Osteocyte (in vitro differentiated cells): Measurements from ENCODE around the gene PGAM5. TPM values are rescaled to one million over a fixed set of nuclear protein-coding genes. Genes with fewer than 3 reads are reported as not detected.

ENCODE experiments used
- DNase-seq: peaks from one replicate; pipeline ENCODE4 v3.0.0; 2021; ENCODE audit warnings: mixed read lengths; ENCODE audit not compliant: unreplicated experiment; ENCODE audit errors: extremely low spot score
- H3K27ac Mint-ChIP-seq: one replicate; pipeline ENCODE4 v1.8.0; 2021; ENCODE audit warnings: mild to moderate bottlenecking, mixed read lengths; ENCODE audit not compliant: unreplicated experiment
- H3K27me3 Mint-ChIP-seq: one replicate; pipeline ENCODE4 v1.8.0; 2021; ENCODE audit warnings: mixed read lengths; ENCODE audit not compliant: unreplicated experiment
- H3K36me3 Mint-ChIP-seq: one replicate; pipeline ENCODE4 v1.8.0; 2021; ENCODE audit warnings: mixed read lengths; ENCODE audit not compliant: unreplicated experiment
- H3K4me1 Mint-ChIP-seq: one replicate; pipeline ENCODE4 v1.8.0; 2021; ENCODE audit warnings: mixed read lengths; ENCODE audit not compliant: unreplicated experiment
- H3K4me3 Mint-ChIP-seq: one replicate; pipeline ENCODE4 v1.8.0; 2021; ENCODE audit warnings: mild to moderate bottlenecking, moderate library complexity, mixed read lengths; ENCODE audit not compliant: unreplicated experiment
- H3K9me3 Mint-ChIP-seq: one replicate; pipeline ENCODE4 v1.8.0; 2021; ENCODE audit warnings: mixed read lengths; ENCODE audit not compliant: unreplicated experiment
- CTCF ChIP-seq: fragments of 200-600 bp; sonication (generic); IDR thresholded peaks from 2 replicates; pipeline ENCODE4 v1.5.0; 2021; ENCODE audit warnings: antibody characterized with exemption, mild to moderate bottlenecking, moderate library complexity
- total RNA-seq: library from RNA; stranded (reverse); gene quantifications from 2 replicates; pipeline ENCODE4 v1.2.1, GENCODE V29; 2021

Gene PGAM5
- total RNA-seq, 1 donor from 2014 or later = 24.5 TPM

DNA sequence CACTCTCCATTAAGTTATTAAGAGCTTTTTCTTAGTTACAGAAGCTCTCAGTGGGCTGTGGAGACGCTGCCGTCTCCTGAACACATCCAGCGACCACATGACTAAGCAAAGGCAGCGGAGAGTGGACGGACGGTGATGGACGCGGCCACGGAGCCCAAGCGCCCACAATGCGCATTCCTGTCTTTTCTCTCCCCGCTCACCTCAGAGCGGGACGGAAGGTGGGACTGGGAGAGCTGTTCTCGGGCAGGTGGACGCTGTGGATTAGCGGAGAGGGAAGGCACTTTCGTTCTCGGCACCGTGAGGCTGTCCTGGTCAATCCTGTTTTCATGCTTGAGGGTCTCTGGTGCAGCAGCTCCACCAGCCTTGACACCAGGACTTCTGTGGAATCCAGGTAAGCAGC, 53.6 kb downstream of the PGAM5 start:
- Mint-ChIP-seq H3K9me3 (no peaks in the 10 kb centered on the region), H3K4me3 (no peak overlapping the region), H3K27me3 (no peaks in the 10 kb centered on the region), H3K36me3 (peaks cover 12% of the 10 kb centered on the region), H3K27ac (no peak overlapping the region), H3K4me1 (peaks cover 28% of the 10 kb centered on the region)
- no peak for DNase-seq
- TF ChIP-seq CTCF = no peak

DNA sequence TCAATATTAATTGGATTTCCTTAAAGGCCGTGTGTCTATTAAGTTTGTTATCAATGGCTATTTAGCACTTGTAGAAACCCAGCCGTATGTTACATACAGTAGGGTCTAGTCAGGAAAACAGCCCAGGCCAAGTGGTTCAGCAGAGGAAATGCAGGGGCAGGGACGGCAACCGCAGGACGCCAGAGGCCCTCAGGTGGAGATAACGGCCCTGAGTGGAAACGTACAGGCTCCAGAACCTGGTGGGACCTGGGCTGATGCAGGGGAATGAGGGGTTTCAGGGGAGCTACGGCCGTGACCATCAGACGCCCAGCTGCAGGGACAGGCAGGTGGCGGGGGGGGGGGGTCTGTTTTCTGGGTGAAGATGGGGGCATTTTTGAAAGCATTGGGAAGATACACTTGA, 54.7 kb downstream of the PGAM5 start:
- Mint-ChIP-seq H3K36me3 (peaks cover 20% of the 10 kb centered on the region), H3K9me3 (no peaks in the 10 kb centered on the region), H3K4me1 (peaks cover 22% of the 10 kb centered on the region), H3K4me3 (no peak overlapping the region), H3K27ac (no peak overlapping the region), H3K27me3 (no peaks in the 10 kb centered on the region)
- no peak for DNase-seq
- no peak for TF ChIP-seq CTCF

DNA sequence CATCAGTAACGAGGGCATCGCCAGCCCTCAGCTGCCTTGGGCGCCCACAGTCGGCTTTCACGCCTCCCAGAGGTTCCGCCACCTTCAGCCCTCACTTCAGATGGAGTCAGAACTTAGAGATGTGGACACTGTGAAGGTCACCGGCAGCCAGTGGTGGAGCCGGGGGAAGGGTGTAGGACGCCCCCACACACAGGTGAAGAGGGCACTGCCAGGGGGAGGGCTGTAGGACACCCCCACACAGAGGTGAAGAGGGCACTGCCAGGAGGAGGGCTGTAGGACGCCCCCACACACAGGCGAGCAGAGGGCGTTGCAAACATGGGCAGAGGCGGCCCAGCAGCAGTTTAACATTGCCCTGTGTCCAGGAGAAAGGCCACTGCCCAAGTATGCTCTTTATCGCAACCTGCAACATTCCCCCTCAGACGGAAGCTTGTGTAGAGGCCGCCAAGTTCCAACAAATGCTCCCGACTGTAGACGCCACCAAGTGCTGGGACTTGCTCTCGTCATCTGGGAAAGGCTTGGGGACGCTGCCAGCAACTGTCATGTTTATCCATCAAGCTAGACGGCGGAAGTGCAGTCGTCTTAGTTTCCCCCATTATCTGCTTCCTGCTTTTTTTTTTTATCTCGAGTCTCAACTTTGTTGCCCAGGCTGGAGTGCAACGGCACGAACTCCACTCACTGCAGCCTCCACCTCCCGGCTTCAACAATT, 55.9 kb downstream of the PGAM5 start:
- DNase-seq = no peak
- H3K36me3 Mint-ChIP-seq = peaks cover 25% of the 10 kb centered on the region
- H3K4me3 Mint-ChIP-seq = no peak overlapping the region
- peaks cover 15% of the 10 kb centered on the region for H3K4me1 Mint-ChIP-seq
- no peak for TF ChIP-seq CTCF
- no peaks in the 10 kb centered on the region for H3K27me3 Mint-ChIP-seq
- H3K27ac Mint-ChIP-seq = peak overlapping the region; percentile 80
- no peaks in the 10 kb centered on the region for H3K9me3 Mint-ChIP-seq

DNA sequence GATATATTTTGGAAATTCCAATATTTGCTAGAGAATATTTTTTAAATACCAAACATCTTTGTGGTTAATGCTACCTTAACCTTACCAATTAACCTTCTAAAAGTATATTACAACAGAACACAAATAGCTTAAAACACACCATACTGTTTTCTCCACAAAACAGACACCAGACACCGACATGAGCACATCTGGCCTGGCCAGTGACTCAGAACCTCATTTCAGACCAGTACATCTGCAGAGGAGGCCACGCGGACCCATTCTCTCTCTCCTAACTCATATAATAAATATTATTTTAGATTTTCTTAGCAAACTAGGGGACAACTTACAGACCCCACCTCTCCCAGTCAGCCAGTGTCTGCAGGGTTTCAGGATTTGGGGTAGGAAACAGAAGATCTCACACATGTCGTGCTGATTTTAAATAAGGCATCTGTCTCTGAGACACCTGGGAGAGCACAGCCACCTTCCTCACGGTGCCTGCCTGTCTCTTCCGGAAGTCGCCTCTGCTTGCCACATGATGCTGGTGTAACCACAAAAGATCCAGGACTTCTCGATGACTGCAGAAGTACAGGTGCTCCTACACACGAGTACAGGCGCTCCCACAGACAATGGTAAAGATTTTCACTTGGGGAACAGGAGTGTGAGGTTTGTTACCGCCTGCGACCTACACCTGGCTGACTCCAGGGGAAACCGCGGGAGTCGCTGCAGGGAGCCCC, 60.6 kb downstream of the PGAM5 start:
- no peak overlapping the region for H3K27ac Mint-ChIP-seq
- H3K4me1 Mint-ChIP-seq = peaks cover 8% of the 10 kb centered on the region
- no peak overlapping the region for H3K4me3 Mint-ChIP-seq
- no peak for TF ChIP-seq CTCF
- no peaks in the 10 kb centered on the region for H3K27me3 Mint-ChIP-seq
- no peak for DNase-seq
- H3K9me3 Mint-ChIP-seq = no peaks in the 10 kb centered on the region
- peaks cover 44% of the 10 kb centered on the region for H3K36me3 Mint-ChIP-seq

Other genes starting within 250 kb of the PGAM5 start
- gene FBRSL1, start 220.7 kb upstream of the PGAM5 start, total RNA-seq = 42.1 and 46.2 TPM in 2 replicates
- not detected in 2 replicates for gene LRCOL1, start 100.3 kb upstream of the PGAM5 start, total RNA-seq
- gene P2RX2, start 92.1 kb upstream of the PGAM5 start, total RNA-seq = not detected in 2 replicates
- gene POLE, start 23.5 kb upstream of the PGAM5 start, total RNA-seq = 72.5 and 74.4 TPM in 2 replicates
- 25.6 and 28.1 TPM in 2 replicates for gene PXMP2, start 23.3 kb upstream of the PGAM5 start, total RNA-seq
- gene ANKLE2, start 51.0 kb downstream of the PGAM5 start, total RNA-seq = 69.5 and 70.0 TPM in 2 replicates
- 104 and 114 TPM in 2 replicates for gene GOLGA3, start 118.0 kb downstream of the PGAM5 start, total RNA-seq
- gene CHFR, start 176.8 kb downstream of the PGAM5 start, total RNA-seq = 58.4 and 63.3 TPM in 2 replicates
- gene ZNF605, start 245.5 kb downstream of the PGAM5 start, total RNA-seq = 17.8 and 19.1 TPM in 2 replicates